Measurements from ENCODE around the gene WFDC2.
A peak's percentile ranks its signal among the peaks of the same experiment; 100 is the strongest.

The WFDC2 gene, protein sequence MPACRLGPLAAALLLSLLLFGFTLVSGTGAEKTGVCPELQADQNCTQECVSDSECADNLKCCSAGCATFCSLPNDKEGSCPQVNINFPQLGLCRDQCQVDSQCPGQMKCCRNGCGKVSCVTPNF

DNA sequence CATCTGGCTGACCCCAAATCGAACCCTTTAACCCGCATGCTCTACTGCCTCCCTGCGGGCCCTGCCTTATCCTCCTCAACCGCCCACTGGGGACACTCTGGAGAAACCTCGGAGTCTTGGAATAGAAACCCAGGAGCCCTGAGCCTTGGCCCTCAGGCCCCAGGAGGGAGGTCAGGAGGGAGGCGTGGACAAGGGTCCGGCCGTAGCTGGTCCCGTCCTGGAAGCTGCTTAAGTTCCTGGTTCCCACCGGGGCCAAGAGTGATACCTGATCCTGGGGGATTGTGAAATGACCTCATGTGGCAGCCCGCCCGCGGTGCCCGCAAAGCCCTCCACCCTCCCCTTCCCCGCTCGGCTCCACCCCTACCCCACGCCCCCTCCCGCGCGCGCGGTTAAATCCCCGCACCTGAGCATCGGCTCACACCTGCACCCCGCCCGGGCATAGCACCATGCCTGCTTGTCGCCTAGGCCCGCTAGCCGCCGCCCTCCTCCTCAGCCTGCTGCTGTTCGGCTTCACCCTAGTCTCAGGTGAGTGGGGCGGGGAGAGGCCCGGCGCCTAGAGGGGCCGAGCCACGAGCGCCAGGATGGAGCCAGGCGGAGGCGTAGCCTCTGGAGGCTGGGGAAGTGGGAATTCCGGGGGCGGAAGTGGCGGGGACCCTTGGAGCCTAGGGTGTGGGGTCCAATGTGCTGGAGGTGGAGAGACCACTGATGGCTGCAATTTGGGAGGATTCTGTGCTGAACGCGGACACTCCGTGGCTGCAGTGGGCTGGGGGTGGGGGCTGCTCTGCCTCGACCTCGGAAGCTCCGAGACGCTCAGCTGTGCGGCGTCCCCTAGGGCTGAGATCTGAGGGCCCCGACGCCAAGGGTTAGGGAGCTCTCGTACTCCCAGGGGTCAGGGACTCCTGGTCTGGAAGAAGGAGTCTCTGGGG lies at the start of gene WFDC2:
TSS of gene WFDC2 (plus strand) at position 418 of the 926 bp plus-strand sequence. CDS start at position 447, 29 bp downstream.
- Mint-ChIP-seq H3K9me3 (no peaks in the 10 kb centered on the region), H3K4me1 (peaks cover 3% of the 10 kb centered on the region), H3K4me3 (peak within 1 kb of the TSS; percentile 64), H3K27ac (no peak within 1 kb of the TSS), H3K27me3 (peaks cover 40% of the 10 kb centered on the region), H3K36me3 (peaks cover 1% of the 10 kb centered on the region)

DNA sequence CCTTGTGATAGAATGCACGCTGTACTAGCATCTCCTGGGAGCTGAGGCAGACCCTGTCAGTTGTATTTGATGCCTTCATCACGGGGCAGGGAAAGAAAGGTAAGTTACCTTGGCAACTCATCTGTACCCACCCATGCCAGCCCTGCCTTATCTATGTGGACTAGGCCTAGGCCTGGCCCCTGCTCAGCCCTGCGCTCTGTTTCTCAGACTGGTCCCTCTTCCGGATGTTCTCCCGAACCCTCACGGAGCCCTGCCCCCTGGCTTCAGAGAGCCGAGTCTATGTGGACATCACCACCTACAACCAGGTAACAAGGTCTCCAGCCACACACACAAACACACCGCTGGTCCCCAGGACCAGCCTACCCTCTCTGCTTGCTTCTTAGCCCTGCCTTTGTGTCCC lies 49.4 kb upstream of the WFDC2 start:
- Mint-ChIP-seq H3K27ac (no peak overlapping the region), H3K27me3 (no peaks in the 10 kb centered on the region), H3K9me3 (no peaks in the 10 kb centered on the region), H3K4me3 (no peak overlapping the region), H3K36me3 (peaks cover 8% of the 10 kb centered on the region), H3K4me1 (peaks cover 43% of the 10 kb centered on the region)

DNA sequence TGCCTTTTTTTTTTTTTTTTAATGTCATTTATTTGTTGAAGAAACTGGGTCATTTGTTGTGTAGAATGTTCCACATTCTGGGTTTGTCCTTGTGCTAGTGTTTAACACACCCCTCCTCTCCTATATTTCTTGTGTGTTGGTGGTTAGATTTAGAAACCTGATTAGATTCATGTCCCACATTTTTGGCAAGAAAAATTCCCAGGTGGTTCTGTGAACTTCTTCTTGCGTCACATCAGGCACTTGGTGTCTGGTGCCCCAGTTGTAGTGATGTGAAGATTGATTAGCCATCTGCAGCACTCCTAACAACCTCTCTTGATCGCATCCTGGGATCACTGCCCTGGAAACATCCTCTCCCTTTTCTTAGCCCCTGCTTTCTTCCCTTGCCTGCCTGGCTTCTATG lies 45.9 kb upstream of the WFDC2 start:
- no peaks in the 10 kb centered on the region for H3K9me3 Mint-ChIP-seq
- no peaks in the 10 kb centered on the region for H3K27me3 Mint-ChIP-seq
- H3K36me3 Mint-ChIP-seq: peaks cover 7% of the 10 kb centered on the region
- peaks cover 13% of the 10 kb centered on the region for H3K4me1 Mint-ChIP-seq
- H3K4me3 Mint-ChIP-seq: no peak overlapping the region
- no peak overlapping the region for H3K27ac Mint-ChIP-seq

DNA sequence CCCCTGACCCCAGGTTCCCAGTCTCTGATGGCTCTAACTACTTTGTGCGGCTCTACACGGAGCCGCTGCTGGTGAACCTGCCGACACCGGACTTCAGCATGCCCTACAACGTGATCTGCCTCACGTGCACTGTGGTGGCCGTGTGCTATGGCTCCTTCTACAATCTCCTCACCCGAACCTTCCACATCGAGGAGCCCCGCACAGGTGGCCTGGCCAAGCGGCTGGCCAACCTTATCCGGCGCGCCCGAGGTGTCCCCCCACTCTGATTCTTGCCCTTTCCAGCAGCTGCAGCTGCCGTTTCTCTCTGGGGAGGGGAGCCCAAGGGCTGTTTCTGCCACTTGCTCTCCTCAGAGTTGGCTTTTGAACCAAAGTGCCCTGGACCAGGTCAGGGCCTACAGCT lies 44.0 kb upstream of the WFDC2 start:
- Mint-ChIP-seq H3K4me1 (peaks cover under 1% of the 10 kb centered on the region), H3K36me3 (peaks cover 5% of the 10 kb centered on the region)

DNA sequence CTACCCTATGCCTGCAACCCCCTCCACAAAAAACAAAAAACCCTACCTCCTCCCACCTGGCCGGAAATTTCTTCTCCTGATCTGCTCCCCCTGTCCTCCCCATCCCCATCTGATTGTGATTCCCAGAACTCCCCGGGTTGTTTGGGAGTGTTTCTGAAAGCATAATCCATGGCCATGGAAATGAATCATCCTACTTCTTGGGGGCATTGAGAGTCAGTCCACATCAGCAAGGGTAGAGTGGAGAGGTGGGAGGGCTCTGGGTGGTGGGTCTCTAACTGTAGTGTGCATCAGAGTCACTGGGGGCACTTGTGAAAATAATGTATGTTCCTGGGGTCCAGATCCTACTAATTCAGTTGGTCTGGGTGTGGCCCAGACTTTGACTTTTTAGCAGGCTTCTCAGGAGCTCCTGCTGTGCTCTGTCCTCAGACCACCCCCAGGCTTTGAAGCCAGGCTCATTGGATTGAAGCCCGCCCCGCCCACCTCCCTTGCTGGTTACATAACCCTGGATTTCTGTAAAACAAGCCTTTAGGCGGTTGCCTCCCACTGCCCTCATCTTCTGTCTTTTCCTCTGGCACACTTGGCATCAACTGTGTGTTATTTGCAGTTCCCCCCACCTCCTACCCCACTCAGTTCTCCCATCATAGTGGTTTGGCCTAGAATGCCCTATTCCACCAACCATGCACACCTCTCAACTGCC lies 43.1 kb upstream of the WFDC2 start:
- Mint-ChIP-seq H3K4me3 (no peak overlapping the region), H3K9me3 (no peaks in the 10 kb centered on the region), H3K36me3 (peaks cover 5% of the 10 kb centered on the region), H3K27me3 (no peaks in the 10 kb centered on the region), H3K4me1 (no peaks in the 10 kb centered on the region), H3K27ac (no peak overlapping the region)

More for the DNA sequence above, 44.0 kb upstream of the WFDC2 start:
- Mint-ChIP-seq H3K4me3 (no peak overlapping the region), H3K27ac (peak overlapping the region; percentile 17), H3K9me3 (no peaks in the 10 kb centered on the region), H3K27me3 (no peaks in the 10 kb centered on the region)

DNA sequence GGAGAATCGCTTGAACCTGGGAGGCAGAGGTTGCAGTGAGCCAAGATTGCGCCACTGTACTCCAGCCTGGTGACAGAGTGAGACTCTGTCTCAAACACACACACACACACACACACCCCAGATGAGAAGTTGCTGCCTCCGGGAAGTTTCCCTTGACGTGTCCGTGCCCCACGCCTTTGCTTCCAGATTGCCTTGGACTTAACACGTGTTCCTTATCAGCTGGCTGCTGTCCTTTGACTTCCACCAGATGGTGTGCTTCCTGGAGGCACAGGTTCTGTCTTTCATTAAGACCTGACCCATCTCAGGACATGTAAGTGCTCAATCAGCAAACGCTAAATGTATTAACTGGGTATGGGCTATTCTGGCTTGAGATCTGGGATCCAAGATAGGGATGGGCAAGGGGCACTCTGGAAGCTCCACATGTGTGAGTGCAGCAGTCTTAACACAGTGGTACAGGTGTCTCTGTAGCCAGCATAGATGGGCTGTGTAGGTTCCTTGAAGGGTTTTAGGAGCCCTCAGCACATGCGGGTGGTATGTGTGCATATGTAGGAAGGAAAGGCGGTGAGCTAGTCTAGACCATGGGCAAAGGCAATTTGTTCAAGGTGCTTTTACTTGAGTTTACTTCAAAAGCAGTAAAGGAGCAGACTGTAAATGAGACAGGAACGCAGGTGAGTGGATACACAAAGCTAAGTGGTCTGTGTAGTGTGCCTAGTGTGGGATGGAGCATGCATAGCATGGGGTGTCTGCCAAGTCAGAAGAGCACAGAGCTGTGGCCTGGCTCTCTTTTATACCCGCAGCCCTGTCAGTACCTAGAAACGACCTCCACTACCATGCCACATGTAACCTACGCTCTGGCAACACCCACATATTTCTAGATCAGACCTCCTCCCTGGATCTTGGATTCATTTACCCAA lies 42.1 kb upstream of the WFDC2 start:
- peaks cover 5% of the 10 kb centered on the region for H3K36me3 Mint-ChIP-seq
- no peaks in the 10 kb centered on the region for H3K27me3 Mint-ChIP-seq
- H3K4me3 Mint-ChIP-seq: no peak overlapping the region
- peaks cover 5% of the 10 kb centered on the region for H3K4me1 Mint-ChIP-seq
- no peaks in the 10 kb centered on the region for H3K9me3 Mint-ChIP-seq
- H3K27ac Mint-ChIP-seq: no peak overlapping the region

DNA sequence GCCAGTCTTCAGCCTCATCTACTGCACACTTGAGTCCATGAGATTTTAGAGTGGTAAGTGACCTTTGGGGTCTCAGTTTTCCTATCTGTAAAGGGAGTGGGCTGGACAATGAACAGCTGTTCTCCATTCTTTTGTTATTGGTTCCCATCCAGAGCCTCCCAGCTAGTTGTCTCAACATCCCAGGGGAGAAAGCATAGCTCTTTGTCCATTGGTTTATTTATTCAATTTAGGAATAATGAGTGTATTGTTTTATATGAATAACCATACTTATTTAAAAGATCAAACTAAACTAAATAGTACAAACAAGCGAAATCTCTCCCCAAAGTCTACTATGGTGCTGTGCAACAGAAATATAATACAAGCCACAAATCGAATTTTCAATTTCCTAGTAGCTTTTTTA lies 39.9 kb upstream of the WFDC2 start:
- Mint-ChIP-seq H3K4me3 (no peak overlapping the region), H3K36me3 (peaks cover 5% of the 10 kb centered on the region), H3K27ac (no peak overlapping the region), H3K4me1 (peaks cover 6% of the 10 kb centered on the region), H3K9me3 (no peaks in the 10 kb centered on the region), H3K27me3 (no peaks in the 10 kb centered on the region)

DNA sequence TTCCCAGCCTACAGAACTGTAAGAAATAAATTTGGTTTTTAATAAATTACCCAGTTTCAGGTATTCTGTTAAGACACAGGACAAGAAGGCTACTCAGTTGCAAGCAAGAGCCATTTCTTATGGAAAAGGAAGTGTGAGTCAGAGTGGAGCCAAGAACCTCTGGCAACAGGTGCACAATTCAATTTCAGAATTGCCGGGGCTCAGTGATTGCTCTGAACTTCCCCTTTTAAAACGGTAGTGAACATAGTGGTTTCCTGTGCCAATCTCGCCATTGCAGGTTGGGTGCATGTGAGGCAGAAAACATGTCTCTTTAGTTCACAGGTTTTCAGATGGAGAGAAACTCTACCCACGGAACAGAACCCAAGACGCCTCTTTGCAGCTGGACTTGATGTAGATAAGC lies 37.3 kb upstream of the WFDC2 start:
- H3K36me3 Mint-ChIP-seq: no peaks in the 10 kb centered on the region
- H3K4me1 Mint-ChIP-seq: peaks cover 10% of the 10 kb centered on the region
- H3K27me3 Mint-ChIP-seq: no peaks in the 10 kb centered on the region
- H3K4me3 Mint-ChIP-seq: no peak overlapping the region
- no peaks in the 10 kb centered on the region for H3K9me3 Mint-ChIP-seq
- no peak overlapping the region for H3K27ac Mint-ChIP-seq

DNA sequence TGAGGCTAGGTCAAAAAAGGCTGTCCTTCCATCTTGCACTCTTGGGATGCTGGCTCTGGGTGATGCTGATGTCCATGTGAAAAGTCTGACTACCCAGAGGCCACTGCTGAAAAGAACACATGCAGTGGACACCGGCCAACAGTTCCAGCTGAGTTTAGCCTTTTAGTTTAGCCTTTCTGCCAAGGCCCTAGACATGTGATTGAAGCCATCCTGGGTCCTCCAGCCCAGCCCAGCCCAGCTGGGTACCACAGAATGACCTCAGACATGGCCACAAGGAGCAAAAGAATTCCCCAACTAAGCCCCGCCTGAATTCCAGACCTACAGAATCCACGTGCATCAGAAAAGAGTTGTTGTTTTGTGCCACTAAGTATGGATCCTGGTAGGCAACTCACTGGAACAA lies 36.2 kb upstream of the WFDC2 start:
- Mint-ChIP-seq H3K9me3 (no peaks in the 10 kb centered on the region), H3K4me3 (no peak overlapping the region), H3K4me1 (peaks cover 10% of the 10 kb centered on the region), H3K36me3 (no peaks in the 10 kb centered on the region), H3K27me3 (no peaks in the 10 kb centered on the region), H3K27ac (no peak overlapping the region)

DNA sequence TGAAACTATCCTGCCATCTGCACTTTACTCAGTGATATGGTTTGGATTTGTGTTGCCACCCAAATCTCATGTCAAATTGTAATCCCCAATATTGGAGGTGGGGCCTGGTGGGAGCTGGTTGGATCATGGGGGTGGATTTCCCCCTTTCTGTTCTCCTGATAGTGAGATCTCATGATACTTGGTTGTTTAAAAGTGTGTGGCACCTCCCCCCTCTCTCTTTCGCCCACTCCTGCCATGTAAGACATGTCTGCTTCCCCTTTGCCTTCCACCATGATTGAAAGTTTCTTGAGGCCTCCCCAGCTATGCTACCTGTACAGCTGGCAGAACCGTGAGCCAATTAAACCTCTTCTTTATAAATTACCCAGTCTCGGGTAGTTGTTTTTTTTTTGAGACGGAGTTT lies 35.6 kb upstream of the WFDC2 start:
- Mint-ChIP-seq H3K27me3 (no peaks in the 10 kb centered on the region), H3K9me3 (no peaks in the 10 kb centered on the region), H3K36me3 (no peaks in the 10 kb centered on the region), H3K27ac (no peak overlapping the region), H3K4me3 (no peak overlapping the region), H3K4me1 (peaks cover 10% of the 10 kb centered on the region)

DNA sequence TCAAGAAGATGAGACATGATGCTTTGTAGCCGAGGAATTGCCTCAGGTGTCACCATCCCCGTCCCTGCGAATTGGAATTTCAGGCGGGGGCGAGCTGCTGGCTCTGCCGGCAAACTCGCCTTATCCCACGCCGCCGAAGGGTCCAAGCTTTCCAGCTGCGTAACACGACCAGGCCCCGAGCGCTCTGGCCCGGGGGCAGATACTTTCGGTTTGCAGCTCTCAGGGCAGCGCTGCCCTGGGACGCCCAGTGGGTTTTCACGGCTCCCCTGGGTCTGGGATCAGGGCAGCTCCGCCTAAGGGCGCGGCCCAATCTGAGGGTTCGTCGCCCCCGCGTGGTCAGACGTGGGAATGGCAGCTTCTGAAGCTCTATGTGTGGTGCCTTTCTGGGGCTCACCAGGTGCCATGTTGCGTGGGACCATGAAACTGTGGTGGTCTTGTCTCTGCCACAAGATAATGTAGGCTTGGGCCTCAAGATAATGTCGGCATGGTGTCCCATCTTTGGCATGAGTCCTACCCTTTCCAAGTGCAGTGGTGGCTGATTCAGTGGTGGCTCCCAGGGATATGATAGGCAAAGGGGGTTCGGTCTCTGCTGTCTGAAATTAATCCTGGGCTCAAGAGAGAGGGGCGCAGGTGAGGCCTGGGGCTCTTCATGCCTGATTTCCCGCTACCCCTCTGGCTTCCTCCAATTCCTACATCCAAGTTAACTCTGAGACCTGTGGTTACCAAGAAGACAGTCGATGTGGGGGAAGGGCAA lies 32.6 kb upstream of the WFDC2 start:
- Mint-ChIP-seq H3K36me3 (no peaks in the 10 kb centered on the region), H3K27ac (no peak overlapping the region), H3K9me3 (no peaks in the 10 kb centered on the region), H3K4me1 (peaks cover 10% of the 10 kb centered on the region), H3K4me3 (peak overlapping the region; percentile 75), H3K27me3 (no peaks in the 10 kb centered on the region)

DNA sequence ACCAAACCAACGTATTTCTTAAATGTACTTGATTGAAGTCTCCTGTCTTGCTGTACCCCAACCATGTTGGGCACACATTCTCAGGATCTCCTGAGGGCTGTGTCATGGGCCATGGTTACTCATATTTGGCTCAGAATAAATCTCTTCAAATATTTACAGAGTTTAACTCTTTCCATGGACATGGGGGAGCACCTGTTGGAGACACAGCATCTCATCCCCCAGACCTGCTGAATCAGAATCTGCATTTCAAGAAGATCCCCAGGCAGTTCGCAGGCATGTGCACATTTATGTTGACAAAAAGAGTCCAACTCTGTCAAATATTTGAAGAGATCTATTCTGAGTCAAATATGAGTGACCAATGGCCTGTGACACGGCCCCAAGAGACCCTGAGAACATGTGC lies 29.1 kb upstream of the WFDC2 start:
- H3K4me1 Mint-ChIP-seq: peaks cover 23% of the 10 kb centered on the region
- H3K36me3 Mint-ChIP-seq: no peaks in the 10 kb centered on the region
- H3K27ac Mint-ChIP-seq: no peak overlapping the region
- no peaks in the 10 kb centered on the region for H3K9me3 Mint-ChIP-seq
- no peaks in the 10 kb centered on the region for H3K27me3 Mint-ChIP-seq
- H3K4me3 Mint-ChIP-seq: no peak overlapping the region

DNA sequence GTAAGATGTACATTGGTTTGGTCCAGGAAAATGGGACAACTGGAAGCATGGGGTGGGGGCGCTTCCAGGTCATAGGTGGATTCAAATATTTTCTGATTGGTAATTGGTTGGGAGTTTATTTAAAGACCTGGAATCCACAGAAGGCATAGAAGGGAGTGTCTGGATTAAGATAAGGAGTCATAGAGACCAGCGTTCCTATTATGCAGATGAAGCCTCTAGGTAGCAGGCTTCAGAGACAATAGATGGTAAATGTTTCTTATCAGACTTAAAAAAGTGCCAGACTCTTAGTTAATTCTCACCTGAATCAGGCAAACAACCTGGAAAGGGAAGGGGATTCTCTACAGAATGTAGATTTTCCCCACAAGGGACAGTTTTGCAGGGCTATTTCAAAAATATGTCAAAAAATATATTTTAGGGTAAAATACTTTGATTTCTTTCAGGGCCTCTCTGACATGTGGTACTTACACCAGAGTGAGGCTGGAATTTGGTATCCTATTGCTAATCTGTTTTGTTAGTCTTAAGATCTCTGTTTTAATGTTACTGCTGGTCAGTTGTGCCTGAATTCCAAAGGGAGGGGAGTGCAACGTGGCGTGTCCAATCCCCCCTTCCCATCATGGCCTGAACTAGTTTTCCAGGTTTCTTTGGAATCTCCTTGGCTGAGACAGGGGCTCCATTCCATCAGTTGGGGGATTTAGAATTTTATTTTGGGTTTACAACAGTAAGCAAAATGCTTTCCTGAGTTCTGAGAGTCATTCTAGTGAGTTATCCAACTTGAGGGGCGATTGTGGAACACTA lies 28.5 kb upstream of the WFDC2 start:
- Mint-ChIP-seq H3K27ac (no peak overlapping the region), H3K9me3 (no peaks in the 10 kb centered on the region), H3K36me3 (no peaks in the 10 kb centered on the region), H3K4me3 (no peak overlapping the region), H3K27me3 (peaks cover 2% of the 10 kb centered on the region), H3K4me1 (peaks cover 30% of the 10 kb centered on the region)

DNA sequence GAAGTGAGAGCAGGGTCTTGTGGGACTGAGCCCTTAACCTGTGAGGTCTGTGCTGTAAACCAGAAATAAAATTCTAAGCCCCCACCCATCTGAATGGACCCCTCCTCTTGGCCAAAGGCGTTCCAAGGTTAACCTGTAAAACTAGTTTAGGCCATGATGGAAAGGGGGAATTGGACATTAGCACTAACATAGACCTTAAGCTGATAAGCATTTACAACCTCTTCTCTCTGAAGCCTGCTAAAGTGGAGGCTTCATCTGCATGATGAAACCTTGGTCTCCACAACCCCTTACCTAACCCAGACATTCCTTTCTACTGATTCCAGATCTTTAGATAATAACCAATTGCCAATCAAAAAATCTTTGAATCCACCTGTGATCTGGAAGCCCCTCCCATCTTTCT lies 27.8 kb upstream of the WFDC2 start:
- Mint-ChIP-seq H3K36me3 (no peaks in the 10 kb centered on the region), H3K9me3 (no peaks in the 10 kb centered on the region), H3K27ac (no peak overlapping the region), H3K4me3 (no peak overlapping the region), H3K4me1 (peaks cover 31% of the 10 kb centered on the region), H3K27me3 (peaks cover 2% of the 10 kb centered on the region)
